Body of pancreas (tissue), 4 donors: ENCODE data around the gene PGM1. TPM values are rescaled to one million over a fixed set of nuclear protein-coding genes. Genes with fewer than 3 reads are reported as not detected.

ENCODE experiments used
- ATAC-seq: fragments of 150-250 bp; one replicate; pipeline ENCODE4 v1.9.1; 2016
- DNase-seq, 4 donors: peaks; one replicate each; pipeline ENCODE4 v3.0.0-alpha.2; 2019
- H3K27ac ChIP-seq, 4 donors: fragments of 200-600 bp; sonication (generic); 1 replicate in 3 of 4; 2 replicates in 1 of 4; pipeline versions ENCODE4 v1.5.1 to v1.6.1; 2016 to 2019; ENCODE audit warnings: mild to moderate bottlenecking in 1 of 4, mixed read lengths in 1 of 4, moderate library complexity in 1 of 4
- H3K27me3 ChIP-seq, 2 donors: fragments of 200-600 bp; sonication (generic); one replicate each; pipeline ENCODE4 v1.6.0; 2016; ENCODE audit warnings: mild to moderate bottlenecking in 1 of 2
- H3K36me3 ChIP-seq, 2 donors: fragments of 200-600 bp; sonication (generic); replicated peaks in 1 of 2; 2 replicates each; pipeline ENCODE4 v1.5.1; 2016; ENCODE audit warnings: low read depth in 2 of 2; ENCODE audit not compliant: insufficient read depth in 1 of 2
- H3K4me1 ChIP-seq: fragments of 200-600 bp; sonication (generic); one replicate; pipeline ENCODE4 v1.6.0; 2016
- H3K4me3 ChIP-seq, 2 donors: fragments of 200-600 bp; sonication (generic); 1 replicate in 1 of 2; 2 replicates in 1 of 2; pipeline ENCODE4 v1.5.1; 2016 to 2019
- H3K9me3 ChIP-seq, 3 donors: fragments of 200-600 bp; sonication (generic); 1 replicate in 2 of 3; 2 replicates in 1 of 3; pipeline ENCODE4 v1.5.1; 2016
- POLR2A ChIP-seq, 3 donors: fragments of 450-650 bp; IDR thresholded peaks; one replicate each; pipeline ENCODE4 v1.6.1; 2016; ENCODE audit warnings: antibody characterized with exemption in 3 of 3, mild to moderate bottlenecking in 2 of 3
- WGBS, 2 donors: methylation state at CpG; one replicate each; pipeline ENCODE4 v1.1.5; 2017; 5-methylcytosine and 5-hydroxymethylcytosine counted together
- intact Hi-C: fragments of 100-400 bp; cut with DNase I; formaldehyde crosslinking; loops from one replicate; pipeline ENCODE4 v1.15.1; 2023
- total RNA-seq, 2 donors: library from RNA; depleted of rRNA; stranded (reverse); fragments of >200 nt; gene quantifications; one replicate each; pipeline ENCODE4 v1.1.0, GENCODE V29; 2016
- TF ChIP-seq, protein P1 (sequence below), 7 experiments: fragments of 450-650 bp in 4 of 7; fragments of 200-600 bp in 3 of 7; sonication (generic) in 3 of 7; IDR thresholded peaks; one replicate each; pipeline ENCODE4 v1.5.1; 2016 to 2019; ENCODE audit warnings: antibody characterized with exemption in 7 of 7

PGM1 gene
- total RNA-seq, 2 donors from 2014 or later = 68.5 to 123 TPM

DNA sequence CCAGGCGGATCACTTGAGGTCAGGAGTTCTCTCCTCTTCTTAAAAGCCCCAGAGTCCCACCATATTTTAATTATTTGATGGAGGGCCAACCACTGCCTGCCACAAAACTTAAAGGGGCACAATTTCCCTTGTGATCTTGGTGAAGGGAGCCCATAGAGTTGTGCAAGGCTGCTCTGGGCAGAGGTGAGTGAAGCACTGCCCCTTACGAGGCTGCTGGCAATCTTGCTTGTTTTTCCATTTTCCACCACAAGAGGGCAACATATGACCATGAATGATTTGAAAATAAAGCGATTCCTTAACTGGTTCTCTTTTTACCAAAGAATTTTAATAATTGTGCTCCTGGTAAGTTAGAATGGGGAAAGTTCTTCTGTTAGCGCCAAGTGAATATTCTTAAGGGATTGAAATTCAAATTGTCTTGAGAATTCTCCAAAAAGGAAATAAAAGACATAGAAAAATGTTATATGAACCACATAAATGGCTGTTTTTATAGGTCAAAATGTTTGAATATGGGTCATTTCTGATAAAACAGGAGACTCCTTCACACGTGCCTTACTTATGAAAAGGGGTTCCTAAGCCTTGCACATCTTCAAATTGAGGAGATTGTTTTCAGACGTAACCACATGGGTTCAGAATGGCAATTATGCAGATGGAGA lies 22.7 kb downstream of the PGM1 start:
- intact Hi-C loops = loop anchor here (5.0 to 10.0 kb wide), 2 partner anchors 59 to 621 kb away; no protein-coding TSS in a partner anchor
- DNase-seq (peak; percentile 74 to 79 (median 76)), ATAC-seq (peak; percentile 82)
- H3K27ac ChIP-seq = no peak overlapping the region
- TF ChIP-seq POLR2A (IDR thresholded peaks at IDR 0.05) = no peak
- TF ChIP-seq, protein P1, sequence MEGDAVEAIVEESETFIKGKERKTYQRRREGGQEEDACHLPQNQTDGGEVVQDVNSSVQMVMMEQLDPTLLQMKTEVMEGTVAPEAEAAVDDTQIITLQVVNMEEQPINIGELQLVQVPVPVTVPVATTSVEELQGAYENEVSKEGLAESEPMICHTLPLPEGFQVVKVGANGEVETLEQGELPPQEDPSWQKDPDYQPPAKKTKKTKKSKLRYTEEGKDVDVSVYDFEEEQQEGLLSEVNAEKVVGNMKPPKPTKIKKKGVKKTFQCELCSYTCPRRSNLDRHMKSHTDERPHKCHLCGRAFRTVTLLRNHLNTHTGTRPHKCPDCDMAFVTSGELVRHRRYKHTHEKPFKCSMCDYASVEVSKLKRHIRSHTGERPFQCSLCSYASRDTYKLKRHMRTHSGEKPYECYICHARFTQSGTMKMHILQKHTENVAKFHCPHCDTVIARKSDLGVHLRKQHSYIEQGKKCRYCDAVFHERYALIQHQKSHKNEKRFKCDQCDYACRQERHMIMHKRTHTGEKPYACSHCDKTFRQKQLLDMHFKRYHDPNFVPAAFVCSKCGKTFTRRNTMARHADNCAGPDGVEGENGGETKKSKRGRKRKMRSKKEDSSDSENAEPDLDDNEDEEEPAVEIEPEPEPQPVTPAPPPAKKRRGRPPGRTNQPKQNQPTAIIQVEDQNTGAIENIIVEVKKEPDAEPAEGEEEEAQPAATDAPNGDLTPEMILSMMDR (IDR thresholded peaks at IDR 0.05) = peak; percentile 49 to 86 (median 81)
- no peak overlapping the region for H3K4me3 ChIP-seq
- H3K27me3 ChIP-seq = no peaks in the 10 kb centered on the region
- H3K9me3 ChIP-seq = no peaks in the 10 kb centered on the region
- H3K36me3 ChIP-seq = no peaks in the 10 kb centered on the region
- H3K4me1 ChIP-seq = peaks cover 29% of the 10 kb centered on the region
- 30 to 33% methylated on average over 6 of the region's 6 CpGs for WGBS, 2 donors

DNA sequence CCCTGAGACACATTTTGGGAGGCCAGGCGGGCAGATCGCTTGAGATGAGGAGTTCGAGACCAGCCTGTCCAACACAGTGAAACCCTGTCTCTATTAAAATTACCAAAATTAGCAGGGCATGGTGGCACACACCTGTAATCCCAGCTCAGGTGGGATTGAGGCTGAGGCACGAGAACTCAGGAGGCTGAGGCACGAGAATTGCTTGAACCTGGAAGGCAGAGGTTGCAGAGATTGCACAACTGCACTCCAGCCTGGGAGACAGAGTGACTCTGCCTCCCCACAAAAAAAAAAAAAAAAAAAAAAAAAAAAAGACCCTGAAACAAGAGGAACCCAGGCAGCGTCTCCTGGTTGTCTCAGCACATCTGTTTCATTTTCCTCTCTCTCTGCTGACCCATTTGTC lies 24.2 kb downstream of the PGM1 start:
- no peak overlapping the region for H3K27ac ChIP-seq
- H3K36me3 ChIP-seq = no peaks in the 10 kb centered on the region
- no peak overlapping the region for H3K4me3 ChIP-seq
- H3K9me3 ChIP-seq = no peaks in the 10 kb centered on the region
- H3K4me1 ChIP-seq = peaks cover 32% of the 10 kb centered on the region
- 82 to 93% methylated on average over 6 of the region's 6 CpGs for WGBS, 2 donors
- no peaks in the 10 kb centered on the region for H3K27me3 ChIP-seq
- DNase-seq = no peak
- ATAC-seq = no peak
- intact Hi-C loops = loop anchor here (5.0 to 10.0 kb wide), 2 partner anchors 57 to 620 kb away; no protein-coding TSS in a partner anchor
- TF ChIP-seq POLR2A (IDR thresholded peaks at IDR 0.05) = no peak
- TF ChIP-seq, protein P1 (IDR thresholded peaks at IDR 0.05) = no peak

DNA sequence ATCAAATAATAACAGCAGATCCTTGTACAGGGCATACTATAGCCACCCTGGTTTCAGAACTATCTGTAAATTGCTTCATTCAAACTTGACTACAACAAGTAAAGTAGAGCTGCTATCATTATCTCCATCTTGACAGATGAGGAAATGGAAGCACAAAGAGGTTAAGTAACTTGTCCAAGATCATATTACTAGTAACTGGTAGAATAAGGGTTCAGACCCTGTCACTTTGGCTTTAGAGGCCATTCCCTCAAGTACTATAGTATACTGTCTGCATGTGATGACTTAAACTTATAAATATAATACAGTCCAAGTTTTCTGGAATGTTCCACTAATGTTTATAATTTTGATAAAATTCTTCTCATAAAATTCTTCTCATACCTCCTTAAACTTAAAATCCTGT lies 24.8 kb downstream of the PGM1 start:
- ATAC-seq (no peak), DNase-seq (no peak)
- Histone ChIP-seq H3K4me1 (peaks cover 32% of the 10 kb centered on the region), H3K9me3 (no peaks in the 10 kb centered on the region), H3K27me3 (no peaks in the 10 kb centered on the region), H3K4me3 (no peak overlapping the region), H3K27ac (no peak overlapping the region), H3K36me3 (no peaks in the 10 kb centered on the region)
- TF ChIP-seq, protein P1 (IDR thresholded peaks at IDR 0.05) = no peak
- TF ChIP-seq POLR2A (IDR thresholded peaks at IDR 0.05) = no peak
- intact Hi-C loops = loop anchor here (5.0 to 10.0 kb wide), 2 partner anchors 57 to 619 kb away; no protein-coding TSS in a partner anchor

DNA sequence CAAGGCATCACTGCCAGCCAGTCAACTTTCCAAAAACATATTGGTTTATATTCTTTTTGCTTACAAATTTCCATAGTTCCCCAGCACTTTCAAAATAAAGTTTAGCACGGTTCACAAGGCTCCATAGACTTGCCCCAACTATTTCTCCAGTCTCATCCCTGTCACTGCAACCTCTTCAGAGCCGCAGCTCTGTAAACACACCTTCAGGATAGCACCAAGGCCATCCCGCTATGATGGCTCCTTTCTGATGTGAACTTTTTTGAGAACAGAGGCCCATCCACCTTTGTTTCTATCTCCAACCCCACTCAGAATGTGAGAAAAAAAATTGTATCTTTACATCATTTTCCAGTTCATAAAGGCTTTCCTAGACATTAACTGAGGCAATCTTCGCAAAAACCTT lies 26.3 kb downstream of the PGM1 start:
- H3K9me3 ChIP-seq = no peaks in the 10 kb centered on the region
- no peak overlapping the region for H3K27ac ChIP-seq
- DNase-seq (no peak), ATAC-seq (no peak)
- TF ChIP-seq, protein P1 (IDR thresholded peaks at IDR 0.05) = no peak
- TF ChIP-seq POLR2A (IDR thresholded peaks at IDR 0.05) = no peak
- H3K27me3 ChIP-seq = no peaks in the 10 kb centered on the region
- no peak overlapping the region for H3K4me3 ChIP-seq
- H3K4me1 ChIP-seq = peaks cover 43% of the 10 kb centered on the region
- intact Hi-C loops = loop anchor here (5.0 to 10.0 kb wide), 2 partner anchors 55 to 618 kb away; no protein-coding TSS in a partner anchor
- 95% methylated on average over 4 of the region's 4 CpGs for WGBS, 2 donors
- H3K36me3 ChIP-seq = no peaks in the 10 kb centered on the region

DNA sequence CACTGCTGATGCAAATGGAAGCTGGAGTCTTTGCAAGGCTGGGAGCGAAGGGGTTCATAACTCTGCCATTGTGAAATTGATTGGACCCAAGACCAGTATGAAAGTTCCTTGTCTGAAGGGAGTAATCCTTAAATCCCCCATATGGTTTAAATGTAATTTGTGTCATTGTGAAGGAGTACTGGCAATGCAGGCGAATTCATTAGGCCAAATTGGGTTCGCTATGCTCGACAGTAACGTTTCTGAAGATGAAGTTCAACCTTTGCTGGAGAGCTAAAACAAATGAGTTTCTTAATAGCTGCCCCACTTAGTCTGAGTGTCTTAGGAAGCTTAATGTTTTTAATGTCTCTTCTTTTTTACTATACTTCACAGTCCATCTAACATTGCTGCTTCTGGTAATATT lies 27.5 kb downstream of the PGM1 start:
- H3K9me3 ChIP-seq = no peaks in the 10 kb centered on the region
- no peak overlapping the region for H3K27ac ChIP-seq
- H3K4me1 ChIP-seq = peaks cover 52% of the 10 kb centered on the region
- H3K27me3 ChIP-seq = no peaks in the 10 kb centered on the region
- no peak overlapping the region for H3K4me3 ChIP-seq
- 92 to 98% methylated on average over 5 of the region's 5 CpGs for WGBS, 2 donors
- no peaks in the 10 kb centered on the region for H3K36me3 ChIP-seq
- intact Hi-C loops = no loop called here
- TF ChIP-seq, protein P1 (IDR thresholded peaks at IDR 0.05) = no peak
- TF ChIP-seq POLR2A (IDR thresholded peaks at IDR 0.05) = no peak
- ATAC-seq = no peak
- DNase-seq = no peak
